Ishikawa (cell line): Measurements from ENCODE around the gene GAB2.

ENCODE experiments used
- CEBPB ChIP-seq: IDR thresholded peaks from 2 replicates; pipeline ENCODE4 v1.6.1; 2012
- CREB1 ChIP-seq: IDR thresholded peaks from 2 replicates; pipeline ENCODE4 v1.6.1; 2012; ENCODE audit warnings: low read depth
- EGR1 ChIP-seq: IDR thresholded peaks from 2 replicates; pipeline ENCODE4 v1.6.1; 2012
- EP300 ChIP-seq: IDR thresholded peaks from 2 replicates; pipeline ENCODE4 v1.6.1; 2012; ENCODE audit warnings: borderline replicate concordance
- FOXM1 ChIP-seq: IDR thresholded peaks from 2 replicates; pipeline ENCODE4 v1.6.1; 2012; ENCODE audit warnings: low read depth, borderline replicate concordance
- NFIC ChIP-seq: IDR thresholded peaks from 2 replicates; pipeline ENCODE4 v1.6.1; 2012
- RAD21 ChIP-seq: IDR thresholded peaks from 2 replicates; pipeline ENCODE4 v1.6.1; 2012; ENCODE audit warnings: low read depth
- TAF1 ChIP-seq: IDR thresholded peaks from 2 replicates; pipeline ENCODE4 v1.6.1; 2012; ENCODE audit warnings: low read depth, mild to moderate bottlenecking
- TCF12 ChIP-seq: IDR thresholded peaks from 2 replicates; pipeline ENCODE4 v1.6.1; 2012; ENCODE audit warnings: low read depth
- TEAD4 ChIP-seq: IDR thresholded peaks from 2 replicates; pipeline ENCODE4 v1.6.1; 2012
- YY1 ChIP-seq: IDR thresholded peaks from 2 replicates; pipeline ENCODE4 v1.6.1; 2012; ENCODE audit warnings: low read depth
- ZBTB7A ChIP-seq: IDR thresholded peaks from 2 replicates; pipeline ENCODE4 v1.6.1; 2012; ENCODE audit warnings: low read depth
- TF ChIP-seq, protein P1 (sequence below): IDR thresholded peaks from 2 replicates; pipeline ENCODE4 v1.6.1; 2012
- TF ChIP-seq, protein P2 (sequence below): IDR thresholded peaks from 2 replicates; pipeline ENCODE4 v1.6.1; 2012; ENCODE audit warnings: low read depth, mild to moderate bottlenecking
- TF ChIP-seq, protein P3 (sequence below): IDR thresholded peaks from 2 replicates; pipeline ENCODE4 v1.6.1; 2012

GAB2 gene

DNA sequence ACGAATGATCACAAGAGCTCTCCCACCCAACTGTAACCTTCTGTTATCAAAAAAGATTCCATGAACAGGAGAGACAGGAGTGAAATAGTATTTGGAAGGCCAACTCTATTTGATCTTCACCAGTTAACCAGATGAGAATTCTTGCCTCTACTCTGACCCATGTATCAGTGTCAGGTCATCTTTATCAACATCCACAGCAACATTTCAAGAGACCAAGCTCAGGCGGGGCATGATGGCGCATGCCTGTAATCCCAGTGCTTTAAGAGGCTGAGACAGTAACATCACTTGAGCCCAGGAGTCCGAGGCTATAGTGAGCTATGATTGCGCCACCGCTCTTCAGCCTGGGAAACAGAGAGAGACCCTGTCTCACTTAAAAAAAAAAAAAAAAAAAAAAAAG lies 62.3 kb downstream of the GAB2 start:
- TF ChIP-seq RAD21 (no peak), EGR1 (no peak), FOXM1 (no peak), TEAD4 (no peak)

DNA sequence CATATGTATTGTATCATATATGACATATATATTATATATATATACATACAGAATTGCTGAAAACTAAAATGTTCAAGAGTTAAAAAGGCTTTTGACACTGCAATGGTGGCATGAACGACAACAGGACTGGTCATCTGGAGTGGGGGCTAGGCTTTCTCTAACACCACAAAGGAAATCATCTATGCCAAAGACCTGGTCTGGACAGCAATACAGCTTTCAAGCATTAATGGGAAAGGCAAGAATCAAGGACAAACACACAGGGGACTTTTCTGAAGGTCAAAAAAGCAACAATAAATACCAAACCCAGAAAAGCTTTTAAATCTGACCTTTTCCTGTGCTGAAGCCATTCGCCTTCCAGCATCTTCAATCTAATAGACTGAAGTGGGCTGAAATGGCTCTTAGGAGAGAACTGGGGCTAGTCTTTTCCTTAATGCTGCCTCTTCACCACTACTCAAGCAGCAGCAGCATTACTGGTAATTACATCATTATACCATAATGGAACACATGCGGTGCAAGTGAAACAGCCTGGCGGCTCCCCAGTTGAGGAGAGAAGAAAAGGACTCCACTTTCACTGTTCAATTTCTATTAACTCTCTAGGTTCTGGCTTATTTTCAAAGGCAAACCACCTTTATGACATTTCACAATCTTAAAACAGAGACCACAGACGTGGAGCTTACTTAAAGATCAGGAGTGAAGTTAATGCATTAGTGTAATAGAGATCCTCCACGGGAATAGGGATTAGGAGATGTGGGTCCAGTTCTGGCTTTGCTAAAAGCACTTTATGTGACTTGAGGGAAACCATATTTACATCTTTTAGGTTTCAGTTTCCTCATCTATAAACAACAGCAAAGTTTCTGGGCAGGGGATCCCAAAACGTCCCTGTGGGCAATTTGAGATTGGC lies 63.0 kb downstream of the GAB2 start:
- no peak for TF ChIP-seq ZBTB7A
- TF ChIP-seq TAF1 = no peak
- TF ChIP-seq CEBPB = no peak
- TF ChIP-seq, protein P1, sequence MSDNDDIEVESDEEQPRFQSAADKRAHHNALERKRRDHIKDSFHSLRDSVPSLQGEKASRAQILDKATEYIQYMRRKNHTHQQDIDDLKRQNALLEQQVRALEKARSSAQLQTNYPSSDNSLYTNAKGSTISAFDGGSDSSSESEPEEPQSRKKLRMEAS = no peak
- no peak for TF ChIP-seq CREB1
- TF ChIP-seq, protein P2, sequence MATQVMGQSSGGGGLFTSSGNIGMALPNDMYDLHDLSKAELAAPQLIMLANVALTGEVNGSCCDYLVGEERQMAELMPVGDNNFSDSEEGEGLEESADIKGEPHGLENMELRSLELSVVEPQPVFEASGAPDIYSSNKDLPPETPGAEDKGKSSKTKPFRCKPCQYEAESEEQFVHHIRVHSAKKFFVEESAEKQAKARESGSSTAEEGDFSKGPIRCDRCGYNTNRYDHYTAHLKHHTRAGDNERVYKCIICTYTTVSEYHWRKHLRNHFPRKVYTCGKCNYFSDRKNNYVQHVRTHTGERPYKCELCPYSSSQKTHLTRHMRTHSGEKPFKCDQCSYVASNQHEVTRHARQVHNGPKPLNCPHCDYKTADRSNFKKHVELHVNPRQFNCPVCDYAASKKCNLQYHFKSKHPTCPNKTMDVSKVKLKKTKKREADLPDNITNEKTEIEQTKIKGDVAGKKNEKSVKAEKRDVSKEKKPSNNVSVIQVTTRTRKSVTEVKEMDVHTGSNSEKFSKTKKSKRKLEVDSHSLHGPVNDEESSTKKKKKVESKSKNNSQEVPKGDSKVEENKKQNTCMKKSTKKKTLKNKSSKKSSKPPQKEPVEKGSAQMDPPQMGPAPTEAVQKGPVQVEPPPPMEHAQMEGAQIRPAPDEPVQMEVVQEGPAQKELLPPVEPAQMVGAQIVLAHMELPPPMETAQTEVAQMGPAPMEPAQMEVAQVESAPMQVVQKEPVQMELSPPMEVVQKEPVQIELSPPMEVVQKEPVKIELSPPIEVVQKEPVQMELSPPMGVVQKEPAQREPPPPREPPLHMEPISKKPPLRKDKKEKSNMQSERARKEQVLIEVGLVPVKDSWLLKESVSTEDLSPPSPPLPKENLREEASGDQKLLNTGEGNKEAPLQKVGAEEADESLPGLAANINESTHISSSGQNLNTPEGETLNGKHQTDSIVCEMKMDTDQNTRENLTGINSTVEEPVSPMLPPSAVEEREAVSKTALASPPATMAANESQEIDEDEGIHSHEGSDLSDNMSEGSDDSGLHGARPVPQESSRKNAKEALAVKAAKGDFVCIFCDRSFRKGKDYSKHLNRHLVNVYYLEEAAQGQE = no peak
- no peak for TF ChIP-seq EP300
- no peak for TF ChIP-seq RAD21
- no peak for TF ChIP-seq NFIC
- TF ChIP-seq FOXM1 = no peak
- no peak for TF ChIP-seq TEAD4
- TF ChIP-seq YY1 = no peak

DNA sequence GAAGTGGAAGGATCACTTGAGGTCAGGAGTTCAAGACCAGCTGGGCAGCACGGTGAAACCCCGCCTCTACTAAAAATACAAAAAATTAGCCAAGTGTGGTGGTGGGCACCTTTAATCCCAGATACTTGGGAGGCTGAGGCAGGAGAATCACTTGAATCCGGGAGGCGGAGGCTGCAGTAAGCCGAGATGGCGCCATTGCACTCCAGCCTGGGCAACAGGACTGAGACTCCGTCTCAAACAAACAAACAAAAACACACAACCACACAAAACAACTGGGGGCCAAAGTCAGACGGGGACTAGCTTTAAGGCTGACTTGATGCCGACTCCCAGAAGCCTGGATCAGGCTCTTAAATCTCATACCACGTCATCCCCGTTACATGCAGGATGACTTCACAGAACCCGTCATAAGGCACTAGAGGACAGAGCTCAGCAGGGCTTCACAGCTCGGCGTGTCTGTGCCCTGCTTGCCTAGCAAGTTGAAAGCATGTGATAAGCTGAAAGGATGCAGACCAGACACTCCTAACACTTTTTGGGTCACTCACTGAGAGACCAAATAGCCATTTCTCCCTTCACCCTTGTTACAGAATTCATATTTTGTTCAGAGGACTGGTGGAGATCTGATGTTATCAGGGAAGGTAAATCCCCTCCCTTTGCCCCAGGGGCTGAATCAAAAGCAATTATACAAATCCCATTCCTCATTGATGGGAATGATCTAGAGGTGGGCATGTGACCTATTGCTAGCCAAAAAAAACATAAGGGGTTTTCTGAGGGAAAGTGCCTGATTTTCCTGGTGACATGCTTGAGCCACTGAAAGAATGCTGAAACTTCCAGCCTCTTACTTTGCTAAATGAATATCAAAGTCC lies 65.4 kb downstream of the GAB2 start:
- TF ChIP-seq EGR1 = no peak
- TF ChIP-seq TAF1 = no peak
- TF ChIP-seq CREB1 = no peak
- TF ChIP-seq, protein P3, sequence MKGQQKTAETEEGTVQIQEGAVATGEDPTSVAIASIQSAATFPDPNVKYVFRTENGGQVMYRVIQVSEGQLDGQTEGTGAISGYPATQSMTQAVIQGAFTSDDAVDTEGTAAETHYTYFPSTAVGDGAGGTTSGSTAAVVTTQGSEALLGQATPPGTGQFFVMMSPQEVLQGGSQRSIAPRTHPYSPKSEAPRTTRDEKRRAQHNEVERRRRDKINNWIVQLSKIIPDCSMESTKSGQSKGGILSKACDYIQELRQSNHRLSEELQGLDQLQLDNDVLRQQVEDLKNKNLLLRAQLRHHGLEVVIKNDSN = no peak
- no peak for TF ChIP-seq FOXM1
- TF ChIP-seq CEBPB = no peak
- no peak for TF ChIP-seq TEAD4
- TF ChIP-seq YY1 = no peak
- TF ChIP-seq, protein P1 = no peak
- TF ChIP-seq ZBTB7A = no peak
- TF ChIP-seq, protein P2 = no peak
- no peak for TF ChIP-seq TCF12

DNA sequence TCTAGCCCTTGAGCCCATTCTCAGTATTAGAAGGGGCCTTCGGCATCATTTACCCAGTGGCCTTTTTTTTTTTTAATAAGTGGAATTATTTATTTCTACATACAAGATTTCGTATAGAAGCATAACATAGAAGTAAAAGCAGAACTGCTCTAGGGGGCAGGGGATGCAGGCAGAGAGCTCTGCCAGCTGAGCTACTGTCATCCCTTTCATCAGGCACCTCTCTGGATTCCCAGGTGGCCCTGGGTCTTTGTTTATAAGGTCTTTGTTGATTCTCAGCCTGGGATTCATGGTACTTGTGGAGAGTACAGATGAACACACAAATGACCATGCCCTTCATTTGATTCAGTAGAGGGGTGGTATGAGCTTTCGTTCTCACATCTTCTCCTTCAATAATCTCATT lies 66.4 kb downstream of the GAB2 start:
- TF ChIP-seq, protein P1 = no peak
- TF ChIP-seq, protein P2 = no peak
- TF ChIP-seq RAD21 (no peak), CEBPB (no peak), TEAD4 (no peak), EP300 (no peak), FOXM1 (no peak), TCF12 (no peak), YY1 (no peak), ZBTB7A (no peak), EGR1 (no peak), TAF1 (no peak), CREB1 (no peak), NFIC (no peak)
- TF ChIP-seq, protein P3 = no peak
